Measurements from ENCODE around the gene RGL4.
"Not testable (repeated sequence)": the region's sequence is repeated elsewhere in the genome, so short reads cannot be mapped to it uniquely, and the experiment has no call there.

Gene RGL4

DNA sequence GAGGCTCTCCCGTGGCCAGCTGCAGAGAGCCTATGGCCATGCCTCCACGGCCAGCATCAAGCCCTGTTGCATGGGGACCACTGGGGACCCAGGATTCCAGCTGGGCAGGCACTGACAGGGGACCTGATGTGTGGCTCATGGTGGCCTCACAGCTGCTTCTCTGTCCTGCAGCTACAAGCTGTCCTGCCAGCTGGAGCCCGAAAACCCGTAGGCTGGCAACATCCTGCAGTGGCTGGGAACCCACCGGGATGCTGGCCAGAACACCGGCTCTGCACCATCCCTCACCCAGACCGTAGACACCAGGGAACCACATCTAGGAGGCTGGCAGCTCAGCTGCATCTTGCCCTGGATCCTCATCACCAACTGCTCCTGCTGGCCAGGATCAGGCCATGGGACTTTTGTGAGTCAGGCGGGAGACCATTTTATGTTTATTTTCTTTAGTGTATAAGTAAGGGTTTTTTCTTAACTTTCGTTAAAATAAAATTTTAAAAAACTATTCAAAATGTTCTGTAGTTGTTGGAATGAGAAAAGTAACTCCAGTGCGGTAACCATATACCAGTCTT lies 7.9 kb downstream of the RGL4 start:
- no peak for DNase-seq

GRCh38 chr22:23700706-23701105 lies 9.9 kb downstream of the RGL4 start:
- DNase-seq: no peak

GRCh38 chr22:23704062-23704461 lies 13.2 kb downstream of the RGL4 start:
- no peak for DNase-seq

- no peak for DNase-seq
Measured at GRCh38 chr22:23704829-23705228, 14.0 kb downstream of the RGL4 start.

DNA sequence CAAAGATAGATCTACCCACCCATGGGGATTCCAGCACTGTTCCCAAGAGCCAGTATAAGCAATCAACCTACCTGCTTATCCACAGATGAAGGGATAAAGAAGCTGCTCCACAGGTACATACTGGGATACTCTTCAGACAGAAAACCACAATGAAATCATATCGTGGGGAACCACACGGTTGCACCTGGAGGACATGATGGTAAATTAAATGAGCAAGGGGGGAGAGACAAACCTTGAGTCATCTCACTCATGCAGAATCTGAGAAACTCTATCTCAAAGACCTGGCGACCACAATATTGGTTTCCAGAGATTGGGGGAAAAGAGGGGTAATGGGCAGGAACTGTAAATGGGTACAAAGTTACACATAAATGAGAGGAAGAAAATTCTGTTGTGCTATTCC lies 14.5 kb downstream of the RGL4 start:
- no peak for DNase-seq

- DNase-seq: no peak
Measured at GRCh38 chr22:23708270-23708669, 17.5 kb downstream of the RGL4 start.

- DNase-seq: no peak
Measured at GRCh38 chr22:23709107-23709506, 18.3 kb downstream of the RGL4 start.

- DNase-seq: no peak
Measured at GRCh38 chr22:23712256-23712655, 21.4 kb downstream of the RGL4 start.

GRCh38 chr22:23713696-23714595 lies 23.1 kb downstream of the RGL4 start:
- no peak for DNase-seq

DNA sequence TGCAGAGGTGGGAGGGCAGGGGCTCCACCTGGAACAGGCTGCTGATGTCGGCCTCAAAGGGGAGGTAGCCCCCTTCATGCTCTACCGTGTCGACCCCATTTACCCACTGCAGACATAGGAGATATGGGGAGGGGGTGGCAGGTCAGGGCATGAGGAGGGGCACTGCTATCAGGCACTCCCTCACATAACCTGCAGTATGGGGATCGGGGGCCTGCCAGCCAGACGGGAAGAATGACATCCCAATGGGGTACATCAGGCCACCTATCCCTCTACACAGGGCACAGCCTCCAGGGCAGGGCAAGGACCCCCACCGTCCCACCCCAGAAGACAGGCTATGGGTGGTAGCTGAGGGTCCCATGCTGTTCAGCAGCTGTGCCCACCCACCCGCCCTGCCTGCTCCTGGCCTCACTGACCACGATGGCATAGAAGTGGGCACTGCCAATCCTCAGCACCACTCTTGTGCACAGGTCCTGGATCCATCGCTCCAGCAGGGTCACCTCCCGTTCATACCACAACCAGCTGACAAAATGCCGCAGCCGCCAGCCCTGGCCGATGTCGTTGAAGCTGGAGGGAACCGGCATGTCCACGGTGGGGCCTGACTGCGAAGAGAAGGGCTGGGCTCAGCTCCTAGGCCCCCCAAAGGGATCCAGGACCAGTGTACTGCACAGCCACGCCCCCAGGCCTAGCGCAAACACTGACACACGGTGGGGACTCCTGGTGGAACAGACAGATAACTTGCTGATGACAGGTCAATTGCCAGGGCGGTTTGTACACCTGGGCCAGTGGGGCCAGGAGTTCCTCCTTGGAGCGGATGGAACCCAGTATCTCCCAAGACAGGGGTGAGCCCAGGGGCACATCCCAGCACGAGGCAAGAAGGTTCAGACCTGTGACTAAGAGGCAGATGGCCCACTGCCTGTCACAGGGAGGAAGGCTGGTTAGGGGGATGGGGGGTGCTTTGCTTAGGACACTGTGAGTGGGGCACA lies 24.1 kb downstream of the RGL4 start:
- DNase-seq: no peak

GRCh38 chr22:23715806-23716375 lies 25.1 kb downstream of the RGL4 start:
- DNase-seq: no peak

DNA sequence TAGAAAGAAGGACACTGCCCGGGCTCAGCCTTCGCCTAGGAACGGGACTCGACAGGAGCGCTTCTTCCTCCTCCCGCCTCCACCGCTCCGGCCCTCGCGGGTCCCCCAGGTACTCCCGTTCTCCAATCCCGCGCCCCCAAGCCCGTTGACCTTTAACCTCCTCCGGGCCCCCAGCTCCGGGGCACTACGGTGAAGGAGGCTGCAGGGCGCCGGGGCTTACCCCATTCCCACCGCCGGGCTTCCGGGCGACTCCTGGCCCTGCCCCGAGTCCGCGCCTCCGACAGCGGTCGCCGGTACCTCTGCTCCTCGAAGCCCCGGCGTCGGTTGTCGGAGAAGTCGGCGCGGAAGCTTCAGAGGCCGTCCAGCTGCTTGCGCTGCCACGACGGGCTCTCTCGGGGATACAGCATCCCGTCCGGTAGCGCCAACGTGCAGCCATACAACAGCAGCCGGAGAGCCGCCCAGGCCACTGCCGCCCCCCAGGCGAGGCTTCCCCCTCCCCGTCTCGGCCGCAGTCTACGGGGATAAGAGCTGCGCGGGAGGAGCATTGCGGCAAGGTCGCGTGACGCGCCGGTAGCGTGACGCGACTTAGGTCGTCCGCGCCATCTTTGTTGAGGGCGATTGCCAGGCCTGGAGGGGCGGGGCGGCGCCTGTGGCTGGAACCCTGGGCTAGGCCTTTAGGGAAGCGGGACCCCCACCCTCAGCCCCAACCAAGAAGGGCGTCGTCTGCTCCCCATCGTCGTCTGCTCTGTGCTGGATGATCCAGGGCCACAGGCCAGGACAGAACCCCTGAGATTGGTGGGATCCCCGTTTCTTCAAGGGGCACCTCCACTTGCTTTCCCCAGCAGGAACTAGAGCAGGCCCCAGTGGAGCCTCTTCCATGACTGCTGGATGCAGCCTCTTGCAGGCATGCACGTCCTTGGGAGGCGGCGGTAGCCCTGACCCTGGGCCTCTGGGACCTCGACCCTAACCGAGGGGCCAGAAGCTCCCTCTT lies 26.3 kb downstream of the RGL4 start:
- DNase-seq: peak; percentile 84

DNA sequence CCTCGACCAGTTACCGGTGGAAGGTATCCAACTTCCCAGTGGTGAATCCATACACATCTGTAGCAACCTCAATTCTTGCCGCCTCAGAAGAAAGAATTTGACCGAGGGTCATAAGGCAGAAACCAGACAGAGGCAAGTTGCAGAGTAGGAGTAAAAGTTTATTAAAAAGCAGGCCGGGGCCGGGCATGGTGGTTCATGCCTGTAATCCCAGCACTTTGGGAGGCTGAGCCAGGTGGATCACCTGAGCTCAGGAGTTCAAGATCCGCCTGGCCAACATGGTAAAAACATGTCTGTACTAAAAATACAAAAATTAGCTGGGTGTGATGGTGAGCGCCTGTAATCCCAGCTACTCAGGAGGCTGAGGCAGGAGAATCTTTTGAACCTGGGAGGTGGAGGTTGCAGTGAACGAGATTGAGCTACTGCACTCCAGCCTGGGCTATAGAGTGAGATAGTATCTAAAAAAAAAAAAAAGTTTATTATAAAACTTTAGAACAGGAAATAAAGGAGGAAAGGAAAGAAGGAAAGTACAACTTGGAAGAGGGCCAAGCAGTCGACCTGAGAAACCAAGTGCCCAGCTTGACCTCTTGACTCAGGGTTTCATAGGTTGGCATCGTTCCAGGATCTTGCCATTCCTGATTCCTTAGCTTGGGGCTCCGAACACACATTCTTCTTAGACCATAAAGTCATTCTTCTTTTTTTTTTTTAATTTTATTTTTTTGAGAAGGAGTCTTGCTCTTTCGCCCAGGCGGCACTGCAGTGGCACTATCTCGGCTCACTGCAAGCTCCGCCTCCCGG lies 27.8 kb downstream of the RGL4 start:
- no peak for DNase-seq

- DNase-seq: no peak
Measured at GRCh38 chr22:23720855-23721254, 30.0 kb downstream of the RGL4 start.

DNA sequence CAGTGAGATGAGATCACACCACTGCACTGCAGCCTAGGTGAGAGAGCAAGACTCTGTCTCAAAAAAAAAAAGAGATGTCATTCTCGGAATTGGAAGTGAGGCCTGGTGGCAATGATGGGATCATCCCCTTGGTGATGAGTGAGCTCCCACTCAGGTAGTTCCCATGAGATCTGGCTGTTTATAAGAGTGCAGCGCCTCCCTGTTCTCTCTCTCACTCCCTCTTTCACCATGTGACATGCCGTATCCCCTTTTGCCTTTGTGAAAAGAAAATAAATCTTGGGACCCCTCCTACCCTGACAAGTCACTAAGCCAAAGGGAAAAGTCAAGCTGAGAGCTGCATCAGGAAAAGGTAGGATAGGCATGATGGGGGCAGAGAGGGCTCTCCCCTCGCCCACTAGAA lies 31.3 kb downstream of the RGL4 start:
- no peak for DNase-seq

DNA sequence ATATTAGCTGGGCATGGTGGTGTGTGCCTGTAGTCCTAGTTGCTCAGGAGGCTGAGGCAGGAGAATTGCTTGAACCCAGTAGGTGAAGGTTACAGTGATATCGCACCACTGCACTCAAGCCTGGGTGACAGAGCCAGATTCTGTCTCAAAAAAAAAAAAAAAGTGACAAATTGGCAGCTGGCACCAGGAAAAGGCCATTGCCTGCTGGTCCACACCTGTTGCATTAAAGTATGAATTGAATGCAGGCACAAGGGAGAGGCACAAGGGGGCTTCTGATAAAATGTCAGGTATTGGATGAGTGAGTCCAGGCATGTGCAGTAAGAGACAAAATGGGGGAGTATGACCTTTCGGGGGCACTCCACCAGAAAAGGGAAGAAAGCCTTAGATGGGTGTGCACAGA lies 31.9 kb downstream of the RGL4 start:
- DNase-seq: no peak

- DNase-seq: not testable (repeated sequence)
Measured at GRCh38 chr22:23728108-23728507, 37.3 kb downstream of the RGL4 start.

DNA sequence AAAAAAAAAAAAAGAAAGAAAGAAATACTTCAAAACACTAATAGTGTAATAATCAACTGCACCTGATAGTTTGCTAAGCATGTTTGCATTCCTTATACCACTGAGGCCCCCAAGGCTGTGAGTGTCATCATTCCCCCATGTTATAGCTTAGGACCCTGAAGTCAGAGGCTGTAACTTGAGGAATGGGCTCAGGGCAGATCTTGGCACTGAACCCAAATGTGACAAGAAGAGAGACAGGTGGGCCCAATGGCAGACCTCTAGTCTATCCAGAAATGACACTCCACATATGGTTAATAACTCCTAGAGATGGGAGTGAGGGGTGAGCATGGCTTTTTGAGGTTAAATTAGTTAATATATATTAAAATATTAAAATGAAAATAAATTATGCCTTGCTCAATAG lies 46.9 kb downstream of the RGL4 start:
- no peak for DNase-seq

DNA sequence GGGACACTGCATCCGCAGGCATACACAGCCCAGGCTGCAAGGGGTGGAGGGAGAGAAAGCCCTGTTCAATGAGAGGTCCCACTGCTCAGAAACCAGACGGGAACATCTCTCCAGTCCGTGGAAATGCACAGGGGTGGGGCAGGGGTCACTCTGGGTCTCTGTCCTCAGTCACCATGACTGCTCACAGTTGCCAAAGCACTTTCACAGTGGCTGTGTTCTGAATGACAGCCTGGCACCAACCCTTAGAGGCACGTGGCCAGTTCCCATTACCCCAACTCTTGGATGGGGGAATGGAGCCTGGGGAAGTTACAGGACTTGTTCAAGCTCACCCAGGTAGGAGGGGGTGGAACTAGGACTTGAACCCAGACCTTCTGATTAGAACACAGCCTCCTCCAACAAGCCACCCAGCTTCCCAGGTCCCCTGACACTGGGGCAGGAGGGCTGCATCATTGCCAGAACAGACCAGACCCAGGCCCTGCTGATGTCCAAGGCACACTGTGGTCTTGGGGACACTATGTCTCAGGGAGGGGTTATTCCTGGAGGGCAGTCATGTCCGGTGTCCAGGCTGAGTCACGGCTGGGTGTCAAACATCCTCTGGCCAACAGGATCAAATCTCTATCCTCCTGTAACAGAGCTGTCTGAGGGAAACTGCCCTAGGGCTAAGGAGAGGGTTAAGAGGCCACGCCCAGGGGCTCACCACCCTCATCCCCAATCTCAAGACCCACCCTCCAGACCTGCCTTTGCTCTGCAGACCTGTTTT lies 51.9 kb downstream of the RGL4 start:
- no peak for DNase-seq

GRCh38 chr22:23743303-23743705 lies 52.5 kb downstream of the RGL4 start:
- no peak for DNase-seq
